NCI-H510A treated with DMSO at 0.1 percent for 48 hours (cell line): ENCODE measurements around the gene PWP2.
"Not testable (repeated sequence)": the region's sequence is repeated elsewhere in the genome, so short reads cannot be mapped to it uniquely, and the experiment has no call there.

Experiments
- DNase-seq: peaks from one replicate; lab custom pipeline; 2025; lab: John Stamatoyannopoulos, UW

The PWP2 gene

GRCh38 chr21:44163167-44163653, 56.0 kb downstream of the PWP2 start:
- not testable (repeated sequence) for DNase-seq

- not testable (repeated sequence) for DNase-seq
These were observed 58.7 kb downstream of the PWP2 start for GRCh38 chr21:44165933-44166332.

GRCh38 chr21:44167527-44167926, 60.3 kb downstream of the PWP2 start:
- DNase-seq, result not testable (repeated sequence)

- not testable (repeated sequence) for DNase-seq
These were observed 63.1 kb downstream of the PWP2 start for GRCh38 chr21:44170326-44170725.

- not testable (repeated sequence) for DNase-seq
These were observed 63.7 kb downstream of the PWP2 start for GRCh38 chr21:44170863-44171262.

- DNase-seq, result not testable (repeated sequence)
These were observed 64.9 kb downstream of the PWP2 start for GRCh38 chr21:44171962-44172572.

- not testable (repeated sequence) for DNase-seq
These were observed 65.5 kb downstream of the PWP2 start for GRCh38 chr21:44172741-44173140.

GRCh38 chr21:44175189-44175588, 68.0 kb downstream of the PWP2 start:
- not testable (repeated sequence) for DNase-seq

GRCh38 chr21:44176127-44176526, 68.9 kb downstream of the PWP2 start:
- DNase-seq, result not testable (repeated sequence)
